Femur (tissue), 1 donor: Measurements from ENCODE around the gene ILKAP.

Experiments used
- DNase-seq: peaks from one replicate; pipeline ENCODE4 v3.0.0-alpha.2; 2017

Gene ILKAP

GRCh38 chr2:238203094-238203972 lies at the start of gene ILKAP:
Gene ILKAP, minus strand, starts transcription at chr2:238203695. Its CDS starts 142 bp downstream, at chr2:238203553.
- DNase-seq, result peak; percentile 93

- no peak for DNase-seq
These were observed 49.5 kb upstream of the ILKAP start for GRCh38 chr2:238252766-238253630.

GRCh38 chr2:238251986-238252385 lies 48.5 kb upstream of the ILKAP start:
- DNase-seq, result no peak

- no peak for DNase-seq
These were observed 47.8 kb upstream of the ILKAP start for GRCh38 chr2:238251331-238251730.

GRCh38 chr2:238250896-238251295 lies 47.4 kb upstream of the ILKAP start:
- DNase-seq, result no peak

GRCh38 chr2:238247841-238248453 lies 44.5 kb upstream of the ILKAP start:
- no peak for DNase-seq

- DNase-seq, result no peak
These were observed 43.7 kb upstream of the ILKAP start for GRCh38 chr2:238247002-238247822.

GRCh38 chr2:238244151-238244550 lies 40.7 kb upstream of the ILKAP start:
- DNase-seq, result no peak

- DNase-seq, result no peak
These were observed 40.1 kb upstream of the ILKAP start for GRCh38 chr2:238243496-238244076.

- no peak for DNase-seq
These were observed 39.4 kb upstream of the ILKAP start for GRCh38 chr2:238242731-238243495.

- no peak for DNase-seq
These were observed 38.5 kb upstream of the ILKAP start for GRCh38 chr2:238241970-238242369.

GRCh38 chr2:238240757-238241711 lies 37.5 kb upstream of the ILKAP start:
- peak; percentile 86 for DNase-seq

- peak; percentile 93 for DNase-seq
These were observed 36.6 kb upstream of the ILKAP start, which contains the start of gene HES6 for GRCh38 chr2:238239863-238240756. Gene HES6, minus strand, starts transcription at chr2:238240038. Its CDS starts 133 bp downstream, at chr2:238239905.

GRCh38 chr2:238239543-238239862 lies 36.0 kb upstream of the ILKAP start:
- no peak for DNase-seq

GRCh38 chr2:238238766-238239542 lies 35.5 kb upstream of the ILKAP start:
- DNase-seq, result no peak

GRCh38 chr2:238238311-238238765 lies 34.8 kb upstream of the ILKAP start:
- no peak for DNase-seq

- no peak for DNase-seq
These were observed 34.1 kb upstream of the ILKAP start for GRCh38 chr2:238237431-238238135.
